WI38 (cell line): ENCODE data around the gene TNFRSF25.

Source experiments
- H3K4me3 ChIP-seq: 2 replicates; pipeline ENCODE4 v1.5.1; 2011; ENCODE audit warnings: low read depth, mild to moderate bottlenecking, control low read depth, low read length
- TF ChIP-seq, protein P1 (sequence below): IDR thresholded peaks from 2 replicates; pipeline ENCODE4 v1.5.1; 2012; ENCODE audit warnings: low read depth, mild to moderate bottlenecking, control low read depth, low read length

The TNFRSF25 gene, protein sequence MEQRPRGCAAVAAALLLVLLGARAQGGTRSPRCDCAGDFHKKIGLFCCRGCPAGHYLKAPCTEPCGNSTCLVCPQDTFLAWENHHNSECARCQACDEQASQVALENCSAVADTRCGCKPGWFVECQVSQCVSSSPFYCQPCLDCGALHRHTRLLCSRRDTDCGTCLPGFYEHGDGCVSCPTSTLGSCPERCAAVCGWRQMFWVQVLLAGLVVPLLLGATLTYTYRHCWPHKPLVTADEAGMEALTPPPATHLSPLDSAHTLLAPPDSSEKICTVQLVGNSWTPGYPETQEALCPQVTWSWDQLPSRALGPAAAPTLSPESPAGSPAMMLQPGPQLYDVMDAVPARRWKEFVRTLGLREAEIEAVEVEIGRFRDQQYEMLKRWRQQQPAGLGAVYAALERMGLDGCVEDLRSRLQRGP

DNA sequence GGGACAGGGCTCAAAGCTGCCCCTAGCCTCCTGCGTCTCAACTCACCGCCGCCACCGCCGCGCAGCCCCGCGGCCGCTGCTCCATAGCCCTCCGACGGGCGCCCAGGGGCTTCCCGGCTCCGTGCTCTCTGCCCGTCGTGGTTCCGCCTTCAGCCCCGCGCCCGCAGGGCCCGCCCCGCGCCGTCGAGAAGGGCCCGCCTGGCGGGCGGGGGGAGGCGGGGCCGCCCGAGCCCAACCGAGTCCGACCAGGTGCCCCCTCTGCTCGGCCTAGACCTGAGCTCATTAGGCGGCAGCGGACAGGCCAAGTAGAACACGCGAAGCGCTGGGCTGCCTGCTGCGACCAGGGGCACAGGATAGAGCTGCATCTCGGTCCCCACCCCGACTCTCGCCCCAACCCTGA lies at the start of gene TNFRSF25:
TNFRSF25 (minus strand) TSS at position 151 of the 400 bp plus-strand sequence; CDS start at position 85, 66 bp downstream.
- no peak within 1 kb of the TSS for H3K4me3 ChIP-seq
- TF ChIP-seq, protein P1, sequence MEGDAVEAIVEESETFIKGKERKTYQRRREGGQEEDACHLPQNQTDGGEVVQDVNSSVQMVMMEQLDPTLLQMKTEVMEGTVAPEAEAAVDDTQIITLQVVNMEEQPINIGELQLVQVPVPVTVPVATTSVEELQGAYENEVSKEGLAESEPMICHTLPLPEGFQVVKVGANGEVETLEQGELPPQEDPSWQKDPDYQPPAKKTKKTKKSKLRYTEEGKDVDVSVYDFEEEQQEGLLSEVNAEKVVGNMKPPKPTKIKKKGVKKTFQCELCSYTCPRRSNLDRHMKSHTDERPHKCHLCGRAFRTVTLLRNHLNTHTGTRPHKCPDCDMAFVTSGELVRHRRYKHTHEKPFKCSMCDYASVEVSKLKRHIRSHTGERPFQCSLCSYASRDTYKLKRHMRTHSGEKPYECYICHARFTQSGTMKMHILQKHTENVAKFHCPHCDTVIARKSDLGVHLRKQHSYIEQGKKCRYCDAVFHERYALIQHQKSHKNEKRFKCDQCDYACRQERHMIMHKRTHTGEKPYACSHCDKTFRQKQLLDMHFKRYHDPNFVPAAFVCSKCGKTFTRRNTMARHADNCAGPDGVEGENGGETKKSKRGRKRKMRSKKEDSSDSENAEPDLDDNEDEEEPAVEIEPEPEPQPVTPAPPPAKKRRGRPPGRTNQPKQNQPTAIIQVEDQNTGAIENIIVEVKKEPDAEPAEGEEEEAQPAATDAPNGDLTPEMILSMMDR, result no peak

DNA sequence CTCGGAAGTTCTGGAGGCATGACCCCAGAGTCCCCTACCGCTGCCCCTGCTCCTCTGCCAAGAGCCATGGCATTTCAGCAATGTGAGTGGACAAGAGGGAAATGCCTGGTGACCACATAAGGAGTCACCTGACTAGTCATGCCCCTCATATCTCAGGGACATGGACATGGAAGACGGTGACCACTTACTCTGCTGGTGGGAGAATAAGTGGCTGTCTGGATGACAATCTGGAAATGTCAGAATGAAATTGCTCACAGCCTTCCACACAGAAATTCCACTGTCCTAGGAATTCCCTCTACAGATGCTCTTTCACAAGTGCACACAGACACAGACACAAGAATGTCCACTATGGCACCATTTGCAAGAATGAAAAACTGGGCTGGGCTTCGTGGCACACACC lies 49.8 kb upstream of the TNFRSF25 start:
- TF ChIP-seq, protein P1, result no peak

DNA sequence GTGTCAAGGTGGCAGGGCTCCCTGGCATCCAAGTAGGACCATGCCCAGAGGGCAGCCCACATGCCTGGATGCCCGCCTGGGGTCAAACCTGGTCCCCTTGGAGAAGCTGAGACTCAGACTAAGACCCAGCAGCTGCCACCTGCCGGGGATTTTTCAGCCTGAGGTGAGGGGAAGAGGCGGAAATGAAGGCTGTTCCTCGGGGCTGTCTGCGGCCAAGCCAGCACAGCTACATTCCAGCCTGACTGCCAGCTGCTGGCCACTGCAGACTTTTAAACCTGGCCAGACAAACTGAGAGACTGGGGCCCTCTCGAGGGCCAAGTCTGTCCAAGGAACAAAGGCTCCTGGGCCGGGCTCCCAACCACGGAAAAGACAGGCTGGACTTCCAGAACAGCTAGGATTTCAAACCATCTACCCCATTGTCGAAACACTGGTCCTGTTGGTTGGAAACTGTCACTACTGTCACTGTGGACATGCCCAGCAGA lies 47.4 kb upstream of the TNFRSF25 start:
- TF ChIP-seq, protein P1, result no peak
- no peak overlapping the region for H3K4me3 ChIP-seq

More for the DNA sequence above, 49.8 kb upstream of the TNFRSF25 start:
- H3K4me3 ChIP-seq, result no peak overlapping the region

DNA sequence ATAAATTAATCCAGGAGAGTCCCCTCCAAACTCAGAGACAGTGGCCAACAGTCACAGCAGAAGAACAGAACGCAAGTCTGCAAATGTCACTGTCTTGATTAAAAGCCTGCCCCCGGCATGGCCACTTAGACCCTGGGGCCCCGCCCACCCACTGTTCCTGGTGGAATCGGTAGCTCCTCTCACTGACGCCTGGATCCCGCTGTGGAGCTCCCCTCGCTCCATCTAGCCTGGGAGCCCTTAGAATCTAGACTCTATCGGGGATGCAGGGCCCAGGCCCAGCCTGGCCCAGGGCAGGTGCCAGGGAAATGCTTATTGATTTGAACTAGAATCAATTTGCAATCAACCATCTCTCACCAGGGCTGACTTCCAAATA lies 46.9 kb upstream of the TNFRSF25 start:
- TF ChIP-seq, protein P1, result no peak
- H3K4me3 ChIP-seq, result no peak overlapping the region

DNA sequence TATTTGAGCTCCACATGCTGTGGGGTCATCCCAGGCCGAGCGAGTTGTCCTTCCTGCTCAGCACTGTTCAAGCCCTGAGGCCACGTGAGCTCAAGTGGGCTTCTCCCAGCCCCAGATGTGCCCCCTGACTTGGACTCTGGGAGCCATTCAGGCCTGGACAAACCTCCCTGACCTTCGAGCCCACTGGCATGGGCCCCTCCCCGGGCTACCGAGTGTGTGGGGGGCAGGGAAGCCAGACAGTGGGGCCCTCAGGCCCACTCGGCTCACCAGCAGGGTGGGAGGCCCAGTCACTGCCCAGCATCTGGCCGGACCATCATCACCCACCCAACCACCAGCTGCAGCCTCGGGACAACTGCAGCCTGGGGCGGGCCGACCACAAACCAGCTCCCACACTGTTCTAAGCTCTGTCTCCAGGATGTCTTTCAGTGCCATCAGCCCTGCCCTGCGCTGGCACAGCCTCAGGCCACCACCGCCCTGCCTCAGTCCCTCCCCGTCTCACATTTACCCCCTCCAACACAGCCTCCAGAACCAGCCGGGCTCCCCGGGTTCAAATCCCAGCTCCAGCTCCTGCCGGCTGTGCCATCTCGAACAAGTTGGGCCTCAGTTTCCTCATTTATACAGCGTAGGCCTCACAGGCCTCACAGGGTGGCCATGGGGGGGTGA lies 46.4 kb upstream of the TNFRSF25 start:
- TF ChIP-seq, protein P1, result no peak
- no peak overlapping the region for H3K4me3 ChIP-seq

DNA sequence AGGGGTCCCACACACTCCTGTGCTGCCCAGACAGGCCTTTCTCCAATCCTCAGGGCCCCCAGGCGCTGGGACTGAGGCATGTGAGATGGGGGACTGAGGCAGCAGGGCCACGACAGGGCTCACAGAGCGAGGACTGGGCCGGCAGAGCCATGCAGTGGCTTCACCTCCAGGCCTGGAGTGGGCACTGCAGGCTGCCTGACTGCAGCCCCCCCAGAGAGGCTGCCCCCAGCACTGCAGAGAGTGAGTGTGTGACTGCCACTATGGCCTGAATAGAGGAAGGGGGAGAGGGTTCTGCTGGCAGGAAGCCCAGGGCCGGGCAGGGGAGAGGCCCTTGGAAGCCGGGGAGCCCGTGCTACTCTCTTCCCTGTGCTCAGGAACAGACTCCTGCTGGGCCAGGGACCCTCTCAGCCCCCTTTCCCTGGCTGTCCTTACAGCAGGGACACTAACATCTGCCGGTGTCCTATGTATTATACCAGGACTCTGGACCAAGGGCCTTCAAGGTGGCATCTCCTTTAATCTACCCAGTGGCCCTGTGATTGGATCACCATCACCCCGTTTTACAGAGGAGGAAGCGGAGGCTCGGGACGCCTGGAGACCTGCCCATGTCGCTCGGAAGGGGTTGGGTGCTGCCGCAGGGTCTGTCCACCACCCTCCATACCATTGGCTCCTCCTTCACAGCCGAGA lies 45.7 kb upstream of the TNFRSF25 start:
- TF ChIP-seq, protein P1, result no peak
- no peak overlapping the region for H3K4me3 ChIP-seq
